Hematopoietic multipotent progenitor cell treated with erythropoietin and hydrocortisone succinate and interleukin-3 and kit ligand, for 15 days (in vitro differentiated cells): ENCODE measurements around the gene NOTUM.
A peak's percentile ranks its signal among the peaks of the same experiment; 100 is the strongest.

Source experiments
- DNase-seq: peaks from one replicate; pipeline ENCODE4 v3.0.0-alpha.2; 2015; ENCODE audit warnings: low spot score

The NOTUM gene

DNA sequence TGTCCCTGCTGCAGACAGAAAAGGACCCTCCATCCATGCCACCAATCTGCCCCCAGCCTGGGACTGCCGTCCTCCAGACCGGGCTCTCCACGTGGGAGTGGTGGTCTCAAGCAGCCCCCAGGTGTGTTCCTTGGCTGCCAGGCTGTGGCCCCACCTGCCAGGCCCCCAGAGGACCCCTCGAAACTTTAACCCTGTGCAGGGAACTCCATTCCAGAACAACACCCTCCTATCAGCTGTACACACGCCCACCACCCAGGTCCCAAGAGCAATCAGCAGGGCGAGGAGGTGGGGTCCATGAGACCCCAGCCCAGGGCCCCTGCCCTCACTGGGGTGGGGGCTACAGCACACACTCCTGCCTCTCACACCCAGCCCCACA lies 25.3 kb downstream of the NOTUM start:
- no peak for DNase-seq

DNA sequence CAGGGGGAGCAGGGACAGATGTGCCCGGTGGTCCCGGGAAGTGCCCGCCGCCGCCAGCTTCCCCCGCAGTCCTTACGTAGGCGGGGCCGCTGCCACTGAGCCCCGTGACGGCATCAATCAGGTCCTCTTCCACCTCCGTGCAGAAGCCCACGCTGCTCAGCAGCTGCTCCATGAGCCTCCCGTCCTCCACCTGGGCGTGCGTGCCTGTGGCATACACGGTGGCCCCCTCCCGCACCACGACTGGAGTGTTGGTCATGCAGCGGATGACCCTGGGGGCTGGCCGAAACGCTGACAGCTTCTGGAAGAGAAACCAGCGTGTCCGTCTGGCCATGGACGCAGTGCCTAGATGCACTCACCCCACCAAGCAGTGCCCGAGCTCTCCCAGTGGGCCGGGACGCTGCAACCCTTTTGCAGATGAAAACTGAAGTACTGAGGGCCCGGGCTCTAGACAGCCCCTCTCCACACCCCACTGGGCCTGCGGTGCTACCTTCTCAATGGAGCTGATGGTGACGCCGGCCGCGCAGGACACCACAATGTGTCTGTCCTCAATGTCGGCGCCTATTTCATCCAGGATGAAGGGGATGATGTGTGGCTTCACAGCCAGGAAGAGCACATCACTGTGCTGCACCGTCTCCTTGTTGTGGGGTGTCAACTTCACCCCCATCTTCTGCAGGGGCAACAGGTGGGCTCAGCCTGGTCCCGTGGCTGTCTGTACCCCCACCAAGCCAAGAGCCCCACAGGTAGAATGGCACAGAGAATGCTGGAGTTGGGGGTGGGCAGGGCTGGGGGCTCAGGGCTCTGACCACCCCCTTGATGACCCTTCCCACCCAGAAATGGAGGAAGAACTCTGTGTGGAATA lies 25.9 kb downstream of the NOTUM start:
- no peak for DNase-seq

DNA sequence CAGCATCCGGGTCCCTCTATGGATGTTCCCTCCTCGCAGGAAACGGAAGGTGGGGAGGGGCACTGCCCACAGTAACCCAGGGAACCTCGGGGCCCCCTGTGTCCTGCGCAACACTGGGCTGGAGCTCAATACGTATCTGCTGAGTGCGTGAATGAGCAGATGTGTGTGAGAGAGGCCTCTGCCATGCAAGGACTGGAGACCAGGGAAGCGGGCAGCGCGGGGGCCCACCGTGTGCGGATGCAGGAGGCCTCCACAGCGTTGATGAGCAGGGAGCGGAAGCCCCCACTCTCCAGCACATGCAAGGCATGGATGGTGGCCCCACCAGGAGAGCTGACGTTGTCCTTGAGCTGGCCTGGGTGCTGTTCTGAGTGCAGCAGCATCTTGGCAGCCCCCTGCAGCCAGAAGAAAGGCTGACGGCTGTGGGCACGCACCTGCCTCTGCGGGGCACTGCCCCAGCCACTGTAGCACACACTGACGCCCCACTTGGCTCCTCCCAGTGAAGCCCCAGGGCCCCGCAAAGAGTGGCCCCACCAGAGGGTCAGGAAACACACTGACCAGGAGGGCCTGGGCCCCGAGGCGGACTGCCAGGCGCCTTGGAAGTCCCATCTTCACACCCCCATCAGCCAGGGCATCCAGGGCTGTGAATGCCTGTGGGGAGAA lies 26.8 kb downstream of the NOTUM start:
- DNase-seq = no peak

GRCh38 chr17:81933178-81933699 lies 27.7 kb downstream of the NOTUM start:
- no peak for DNase-seq

DNA sequence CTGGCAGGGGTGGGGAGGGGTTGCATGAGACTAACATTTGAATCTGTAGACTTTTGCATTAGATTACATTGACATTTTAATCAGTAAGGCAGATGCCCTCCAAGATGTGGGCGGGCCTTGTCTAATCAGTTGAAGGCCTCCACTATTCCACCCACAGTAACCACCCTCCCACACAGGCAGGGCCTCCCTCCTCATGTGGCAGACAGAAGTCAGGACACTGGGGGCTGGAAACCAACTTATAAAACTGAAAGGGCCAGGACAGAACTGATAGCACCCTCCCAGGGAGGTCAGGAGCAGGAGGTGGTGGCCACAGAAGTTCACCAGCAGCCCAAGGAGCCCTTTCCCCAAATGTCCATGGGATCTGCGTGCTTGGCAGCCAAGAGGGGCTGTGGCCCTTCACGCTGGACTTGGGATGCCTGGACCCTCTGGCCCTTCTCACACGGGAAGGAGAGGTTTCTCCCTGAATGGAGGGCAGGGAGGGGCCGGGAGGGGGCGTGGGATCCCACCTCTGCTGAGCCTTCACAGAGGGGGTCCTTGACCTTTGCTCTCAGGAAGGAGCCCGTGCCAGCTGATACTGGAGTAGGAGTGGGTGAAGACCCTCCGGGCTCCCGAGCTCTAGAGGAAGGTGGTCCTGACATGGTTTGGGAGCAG lies 28.5 kb downstream of the NOTUM start:
- DNase-seq = peak; percentile 74

DNA sequence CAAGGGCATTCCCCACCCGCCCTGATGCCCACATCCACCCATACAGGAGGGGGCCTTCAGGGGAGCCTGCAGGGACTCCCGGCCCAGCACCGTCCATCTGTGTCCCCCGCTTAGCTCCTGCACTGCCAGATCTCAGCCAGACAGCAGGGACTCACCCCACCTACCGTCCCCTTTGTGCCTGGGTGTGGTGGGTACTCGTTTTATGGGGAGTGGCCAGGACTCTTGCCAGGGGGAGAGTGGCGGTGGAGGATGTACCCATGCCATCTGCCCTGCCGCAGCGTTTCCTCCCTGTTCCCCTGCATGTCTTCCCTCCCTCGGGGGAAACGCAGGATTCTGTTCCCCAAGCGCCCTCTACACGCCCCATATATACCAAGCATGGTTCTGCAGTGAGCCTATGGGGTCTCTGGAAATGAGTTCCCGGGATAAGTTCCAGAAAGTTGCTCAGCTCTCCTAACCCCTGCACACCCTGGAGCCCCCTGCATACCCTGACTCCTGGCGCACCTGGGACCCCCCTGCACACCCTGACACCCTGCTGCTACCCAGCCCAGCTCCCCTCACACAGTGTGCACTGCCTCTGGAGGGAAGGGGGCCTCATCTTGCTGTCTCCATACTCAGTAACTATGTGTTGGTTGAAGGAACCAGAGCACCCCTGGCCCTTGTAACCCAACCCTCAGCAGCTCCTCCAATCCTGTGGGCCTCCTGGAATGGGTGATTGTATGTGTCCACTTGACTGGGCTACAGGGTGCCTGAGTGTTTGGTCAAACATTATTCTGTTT lies 29.2 kb downstream of the NOTUM start:
- peak; percentile 74 for DNase-seq

DNA sequence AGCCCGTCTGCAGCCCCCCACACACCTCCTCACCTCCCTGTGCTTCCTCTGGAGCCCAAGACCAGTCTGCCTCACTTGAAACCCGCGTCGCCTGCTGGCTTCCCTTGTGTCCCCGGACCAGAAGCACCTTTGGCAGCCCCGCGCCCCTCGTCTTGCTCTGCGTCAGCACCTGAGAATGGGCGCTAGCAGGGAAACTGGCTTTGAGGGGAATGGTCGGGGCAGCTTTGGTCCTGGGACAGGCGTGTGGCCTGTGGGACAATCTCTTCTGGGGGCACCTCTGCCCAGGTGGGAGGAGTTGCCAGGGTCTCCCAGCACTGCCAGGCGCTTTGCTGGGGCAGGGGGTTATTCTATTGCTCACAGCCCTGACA lies 29.8 kb downstream of the NOTUM start:
- DNase-seq = no peak

DNA sequence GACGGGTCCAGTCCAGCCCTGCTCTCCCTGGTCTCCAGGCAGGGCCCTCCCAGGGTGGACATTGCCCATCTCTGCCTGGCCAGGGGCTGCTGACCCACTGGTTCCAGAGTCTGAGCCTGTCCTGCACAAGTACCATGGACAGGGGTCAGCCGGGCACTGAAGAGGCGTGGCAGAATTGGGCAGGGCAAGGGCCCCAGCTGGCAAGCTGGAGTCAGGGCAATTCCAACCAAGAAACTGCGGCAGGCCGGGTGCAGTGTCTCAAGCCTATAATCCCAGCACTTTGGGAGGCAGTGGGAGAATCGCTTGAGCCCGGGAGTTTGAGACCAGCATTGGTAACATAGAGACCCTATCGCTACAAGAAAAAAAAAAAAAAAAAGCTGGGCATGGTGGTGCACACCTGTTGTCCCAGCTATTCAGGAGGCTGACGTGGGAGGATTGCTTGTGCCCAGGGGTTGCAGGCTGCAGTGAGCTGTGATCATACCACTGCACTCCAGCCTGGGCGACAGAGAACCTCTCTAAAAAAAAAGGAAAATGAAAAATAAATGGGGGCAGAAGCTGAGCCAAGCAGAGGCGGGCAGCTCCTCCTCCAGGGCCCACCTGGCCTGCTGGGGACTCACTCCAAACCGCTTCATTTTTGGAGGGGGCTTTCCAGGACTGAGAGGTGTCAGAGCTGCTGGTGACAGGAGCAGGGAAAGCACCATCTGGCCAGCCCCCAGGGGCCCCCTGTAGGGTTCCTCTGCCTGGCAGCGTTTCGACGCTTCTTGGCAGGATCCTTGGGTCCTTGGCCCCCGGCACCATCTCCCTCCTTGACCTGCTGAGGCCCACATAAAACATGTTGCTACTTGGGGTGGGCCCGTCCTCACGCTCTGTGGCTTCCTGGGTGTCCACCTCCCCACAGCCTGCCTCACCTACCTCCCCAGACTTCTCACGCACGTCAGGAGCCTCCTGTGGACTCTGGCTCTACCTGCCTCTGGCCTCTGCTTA lies 30.6 kb downstream of the NOTUM start:
- no peak for DNase-seq

DNA sequence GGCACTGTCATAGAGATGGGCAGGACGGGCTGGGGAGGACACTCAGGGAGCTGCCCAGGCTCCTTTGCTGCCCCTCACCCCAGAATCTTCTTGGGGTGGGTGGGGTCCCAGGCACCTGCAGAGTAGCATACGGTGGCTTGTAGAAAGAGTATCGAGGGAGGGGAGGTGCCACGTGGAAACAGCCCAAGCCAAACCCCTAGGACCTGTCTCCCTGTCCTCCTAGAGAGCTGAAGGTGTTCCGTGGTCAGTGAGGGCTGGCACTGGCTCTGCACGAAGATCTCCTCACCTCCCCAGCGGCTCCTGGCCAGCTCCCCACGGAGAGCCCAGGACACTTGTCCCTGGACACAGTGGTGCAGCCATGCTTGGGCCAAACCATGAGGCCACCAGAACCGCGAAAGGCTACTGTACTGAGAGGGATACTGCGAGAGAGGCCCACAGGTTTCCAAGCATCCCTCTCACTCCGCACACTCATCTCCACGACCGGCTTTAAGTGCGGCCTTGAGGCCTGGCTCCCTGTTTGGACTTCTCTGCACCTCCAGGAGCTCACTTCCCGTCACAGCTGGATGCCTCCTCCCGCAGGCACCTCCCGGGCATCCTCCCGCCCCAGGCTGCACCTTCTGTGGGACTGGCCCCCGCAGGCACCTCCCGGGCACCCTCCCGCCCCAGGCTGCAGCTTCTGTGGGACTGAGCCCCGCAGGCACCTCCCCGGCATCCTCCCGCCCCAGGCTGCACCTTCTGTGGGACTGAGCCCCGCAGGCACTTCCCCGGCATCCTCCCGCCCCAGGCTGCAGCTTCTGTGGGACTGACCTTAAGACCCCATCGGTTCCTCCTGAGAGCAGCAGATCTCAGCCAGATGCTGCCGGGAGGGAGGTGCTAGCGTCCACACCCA lies 31.5 kb downstream of the NOTUM start:
- no peak for DNase-seq

DNA sequence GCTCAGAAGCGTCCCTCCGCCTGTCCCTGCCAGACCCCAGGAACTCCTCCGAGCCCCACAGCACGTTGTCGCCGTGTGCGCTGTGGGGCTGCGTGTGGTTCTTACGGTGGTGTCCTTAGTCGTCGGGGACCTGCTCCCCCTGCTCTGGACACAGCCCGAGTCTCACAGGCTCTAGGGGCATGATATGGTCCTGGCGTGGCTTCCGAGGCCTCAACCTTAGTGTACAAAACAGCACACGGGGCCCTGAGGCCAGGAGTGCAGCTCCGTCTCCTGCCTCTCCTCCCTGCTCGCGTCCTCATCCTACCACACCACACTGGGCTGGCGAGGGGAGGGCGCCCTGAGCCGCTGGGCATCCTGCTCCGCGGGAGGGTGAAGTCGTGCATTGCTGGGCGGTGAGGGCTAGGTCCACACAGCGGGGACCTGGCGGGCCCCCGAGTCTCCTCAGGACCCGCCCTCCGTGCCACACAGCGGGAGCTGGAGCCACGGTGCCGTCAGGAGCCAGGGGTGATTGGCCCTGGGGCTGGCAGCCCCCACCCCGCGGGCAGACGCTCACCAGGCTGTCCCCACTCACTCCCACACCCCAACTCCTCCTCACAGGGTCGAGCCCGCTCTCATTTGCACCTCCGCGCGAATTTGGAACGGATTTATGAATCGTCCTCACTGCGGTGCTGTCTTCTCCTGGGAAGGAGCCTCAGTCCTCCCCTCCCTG lies 32.3 kb downstream of the NOTUM start:
- no peak for DNase-seq

DNA sequence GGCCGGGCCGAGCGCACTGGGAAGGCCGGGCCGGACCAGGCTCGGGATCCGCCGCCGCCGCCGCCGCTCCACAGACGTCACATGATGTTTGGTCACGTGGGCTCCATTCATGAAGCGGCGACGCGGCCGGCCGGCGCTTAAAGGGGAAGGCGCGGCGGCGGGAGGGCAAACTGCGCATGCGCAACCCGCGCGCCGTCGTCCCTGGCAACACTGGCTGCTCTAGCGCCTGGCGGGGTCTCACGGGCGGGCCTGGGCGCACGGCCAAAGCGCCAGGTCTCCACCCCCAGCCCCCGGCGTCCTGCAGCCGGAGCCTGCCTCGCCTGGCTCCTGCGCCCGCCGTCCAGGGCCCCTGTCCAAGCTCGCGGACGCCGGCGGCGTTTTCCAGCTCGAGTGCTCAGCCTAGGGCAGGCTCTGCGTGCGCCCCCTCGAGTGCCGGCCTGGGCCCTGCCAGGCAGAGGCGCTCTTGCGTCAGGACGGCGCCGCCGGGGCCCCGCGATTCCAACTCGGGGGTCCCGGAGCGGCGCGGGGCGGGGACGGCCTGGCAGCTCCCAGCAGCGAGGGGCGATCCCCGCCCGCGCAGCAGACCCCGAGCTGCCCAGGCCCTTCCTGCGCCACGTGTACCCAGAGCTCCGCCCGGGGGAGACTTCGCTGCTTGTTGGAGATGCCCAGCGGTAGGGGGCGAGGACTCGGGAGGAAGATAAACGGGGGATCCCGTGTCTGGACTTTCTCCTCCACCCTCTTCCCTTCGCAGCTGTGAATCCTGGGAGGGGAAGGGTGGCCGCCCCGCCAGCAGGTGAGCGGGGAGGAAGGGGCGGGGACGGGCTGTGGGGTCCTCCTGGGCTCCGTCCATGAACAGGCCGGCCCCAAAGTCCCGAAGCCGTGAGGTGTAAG lies 33.1 kb downstream of the NOTUM start, which contains the start of gene MAFG:
Gene MAFG (minus strand): TSS at position 83 of the 891 bp plus-strand sequence. CDS start 4,550 bp downstream, outside the sequence.
- peak; percentile 96 for DNase-seq

- DNase-seq = no peak
These were observed 33.8 kb downstream of the NOTUM start for GRCh38 chr17:81927152-81927652.

DNA sequence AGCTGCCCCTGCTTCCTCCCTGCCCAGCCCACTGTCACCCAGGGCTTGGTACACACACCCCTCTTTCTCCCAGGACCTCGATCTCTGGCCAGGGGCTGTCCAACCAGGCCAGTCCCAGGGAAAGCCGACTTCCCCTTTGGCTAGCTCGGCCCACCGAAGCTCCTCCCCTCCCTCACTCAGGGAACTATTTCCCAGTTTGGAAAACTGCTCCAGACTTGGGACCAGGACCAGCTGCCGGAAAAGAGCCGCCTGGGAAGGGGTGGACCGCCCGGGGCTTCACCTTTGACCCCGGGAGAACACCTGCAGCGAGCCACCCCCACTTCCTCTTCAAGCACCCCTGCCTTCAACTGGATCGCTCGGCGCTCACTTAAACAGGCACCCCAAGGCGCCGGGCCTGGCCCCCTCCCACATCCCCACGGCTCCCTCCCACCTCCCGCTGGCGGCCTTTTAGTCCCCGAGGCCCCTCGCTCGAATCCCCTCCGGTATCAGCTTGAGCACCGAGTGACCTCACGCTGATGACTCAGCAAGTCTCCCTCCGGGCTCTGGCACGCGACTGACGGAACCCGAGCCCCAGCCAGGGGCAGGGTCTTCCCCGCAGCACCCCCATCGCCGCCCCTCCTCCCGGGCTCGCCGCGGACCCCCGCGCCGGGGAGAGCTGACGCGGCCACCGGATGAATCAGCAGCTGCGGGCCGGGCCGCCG lies 34.4 kb downstream of the NOTUM start:
- peak; percentile 81 for DNase-seq

DNA sequence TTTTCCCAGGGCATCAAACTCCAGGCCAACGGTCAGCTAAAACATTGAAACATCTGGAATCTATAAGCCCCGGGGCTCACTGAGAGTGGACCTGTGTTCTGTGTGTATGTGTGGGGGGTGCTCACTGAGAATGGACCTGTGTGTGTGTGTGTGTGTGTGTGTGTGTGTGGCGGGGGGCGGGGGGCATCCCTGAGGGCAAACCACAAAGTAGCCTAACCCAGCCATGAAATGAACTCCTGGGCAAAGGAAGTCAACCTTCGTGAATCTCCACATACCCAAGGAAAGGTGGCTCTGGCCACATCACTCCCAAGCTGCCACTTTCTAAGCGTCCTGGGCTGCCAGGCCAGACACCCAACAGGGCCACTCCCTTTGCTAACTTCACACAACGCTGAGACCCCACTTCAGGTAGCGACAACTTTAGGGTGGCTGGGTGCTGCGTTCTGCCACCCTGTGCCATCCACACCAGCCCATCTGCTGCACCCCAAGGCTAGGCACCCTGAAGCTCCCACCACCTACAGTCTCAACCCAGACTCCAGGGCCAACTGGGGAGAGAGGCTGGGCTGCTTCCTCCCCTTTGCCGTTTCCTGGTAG lies 35.0 kb downstream of the NOTUM start:
- peak; percentile 47 for DNase-seq

DNA sequence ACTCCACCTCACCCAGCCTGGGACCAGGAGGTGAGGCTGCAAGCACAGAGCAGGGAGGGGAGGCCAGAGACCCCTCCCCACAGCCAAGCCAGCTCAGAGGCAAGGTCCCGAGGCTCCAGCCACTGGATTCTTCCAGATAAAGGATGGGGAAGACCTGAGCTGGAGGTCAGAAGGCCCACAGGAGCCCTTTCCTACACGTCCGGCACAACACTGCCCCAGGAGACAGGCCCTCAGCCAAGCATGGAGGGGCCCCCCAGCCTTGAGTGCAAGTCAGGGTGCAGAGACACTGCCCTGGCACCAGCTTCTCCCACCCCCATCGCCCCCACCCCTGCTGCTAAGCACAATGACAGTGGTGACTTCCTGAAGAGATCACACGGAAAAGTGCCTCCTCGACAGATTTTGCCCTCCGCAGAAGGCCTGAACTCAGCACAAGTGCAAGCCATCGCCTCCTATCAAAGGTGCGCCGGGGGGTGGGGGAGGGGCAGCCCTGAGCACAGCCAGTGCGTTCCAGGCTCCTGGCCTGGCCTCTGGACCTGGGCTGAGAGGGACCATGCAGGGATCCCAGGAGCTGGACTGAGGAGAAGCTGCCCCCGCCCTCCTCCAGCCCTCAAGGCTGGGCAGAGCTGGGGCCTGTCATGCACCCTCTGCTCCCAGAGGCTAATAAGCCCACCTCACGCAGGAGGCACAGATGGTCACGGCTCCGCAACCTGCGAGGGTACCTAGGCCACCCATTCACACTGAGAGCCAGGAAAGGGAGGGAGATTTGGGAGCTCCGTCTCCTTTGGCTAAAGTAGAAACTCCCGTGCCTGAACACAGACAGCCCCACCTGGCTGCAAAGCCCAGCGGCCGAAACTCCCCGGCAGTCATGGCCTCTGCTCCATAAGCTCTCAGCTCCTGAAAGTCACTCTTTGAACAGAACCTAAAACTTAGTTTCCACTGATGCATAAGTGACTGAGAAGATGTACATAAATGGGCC lies 36.1 kb downstream of the NOTUM start:
- DNase-seq = peak; percentile 59
